ENCODE results near the gene LRRC43. TPM values are rescaled to one million over a fixed set of nuclear protein-coding genes. Genes with fewer than 3 reads are reported as not detected.

Gene LRRC43
- total RNA-seq, 1 experiment from 2014 or later, result not detected

DNA sequence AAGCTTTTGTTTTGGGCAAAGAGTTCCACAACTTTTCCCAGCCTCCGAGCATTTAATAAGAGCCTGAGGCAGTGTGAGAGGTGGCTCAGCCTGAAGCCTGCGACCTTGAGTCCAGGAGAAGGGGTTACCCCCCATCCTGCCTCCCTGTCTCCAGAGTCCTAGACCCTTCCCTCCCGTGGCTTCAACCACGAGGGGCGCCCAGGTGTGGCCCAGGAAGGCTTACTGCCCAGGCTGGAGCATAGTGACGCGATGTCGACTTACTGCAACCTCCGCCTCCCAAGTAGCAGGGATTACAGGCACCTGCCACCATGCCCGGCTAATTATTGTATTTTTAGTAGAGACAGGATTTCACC lies 641 bp downstream of the LRRC43 start:
- Histone ChIP-seq H3K36me3 (ENCODE audit: insufficient read depth, low read length) (no peaks in the 10 kb centered on the region), H3K9me3 (ENCODE audit: low read length) (no peaks in the 10 kb centered on the region), H3K9me2 (replicated peaks; ENCODE audit: insufficient read depth, low read length) (no peaks in the 10 kb centered on the region), H2AFZ (ENCODE audit: low read length) (no peak overlapping the region), H4K20me1 (ENCODE audit: insufficient read depth, low read depth, low read length) (no peaks in the 10 kb centered on the region), H3K4me2 (ENCODE audit: low read depth, low read length, poor library complexity, severe bottlenecking) (no peak overlapping the region), H3K27ac (ENCODE audit: low read length) (no peak overlapping the region), H3K4me1 (ENCODE audit: low read length) (no peaks in the 10 kb centered on the region), H3K79me2 (ENCODE audit: low read length) (no peaks in the 10 kb centered on the region), H3K9ac (ENCODE audit: low read length) (no peak overlapping the region), H3K4me3 (ENCODE audit: low read length) (no peak overlapping the region), H3K27me3 (ENCODE audit: low read length) (no peaks in the 10 kb centered on the region)
- no peak for DNase-seq

DNA sequence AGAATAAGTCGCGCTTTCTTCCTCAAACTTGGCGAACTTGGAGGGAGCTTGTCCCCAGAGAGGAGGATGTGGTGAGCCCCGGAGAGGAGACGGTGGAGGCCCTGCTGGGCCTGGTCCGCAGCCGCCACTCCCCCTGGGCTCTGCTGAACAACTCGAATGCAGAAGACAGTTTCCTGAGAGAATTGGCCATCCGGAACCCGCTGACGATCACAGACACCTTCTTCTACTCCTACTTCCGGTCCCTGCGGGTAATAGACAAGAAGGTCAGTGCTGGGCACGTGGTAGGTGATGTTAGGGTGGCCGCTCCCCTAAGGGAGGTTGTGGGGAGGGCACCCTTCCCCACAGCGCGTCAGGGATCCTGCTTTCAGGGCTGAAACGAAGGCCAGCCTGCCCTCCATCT lies 1.6 kb downstream of the LRRC43 start:
- Histone ChIP-seq H3K9me3 (ENCODE audit: low read length) (no peaks in the 10 kb centered on the region), H2AFZ (ENCODE audit: low read length) (no peak overlapping the region), H3K36me3 (ENCODE audit: insufficient read depth, low read length) (no peaks in the 10 kb centered on the region), H3K4me1 (ENCODE audit: low read length) (no peaks in the 10 kb centered on the region), H3K27ac (ENCODE audit: low read length) (no peak overlapping the region), H3K79me2 (ENCODE audit: low read length) (no peaks in the 10 kb centered on the region), H4K20me1 (ENCODE audit: insufficient read depth, low read depth, low read length) (no peaks in the 10 kb centered on the region), H3K4me3 (ENCODE audit: low read length) (no peak overlapping the region), H3K27me3 (ENCODE audit: low read length) (no peaks in the 10 kb centered on the region), H3K4me2 (ENCODE audit: low read depth, low read length, poor library complexity, severe bottlenecking) (no peak overlapping the region), H3K9me2 (replicated peaks; ENCODE audit: insufficient read depth, low read length) (no peaks in the 10 kb centered on the region), H3K9ac (ENCODE audit: low read length) (no peak overlapping the region)
- no peak for DNase-seq

DNA sequence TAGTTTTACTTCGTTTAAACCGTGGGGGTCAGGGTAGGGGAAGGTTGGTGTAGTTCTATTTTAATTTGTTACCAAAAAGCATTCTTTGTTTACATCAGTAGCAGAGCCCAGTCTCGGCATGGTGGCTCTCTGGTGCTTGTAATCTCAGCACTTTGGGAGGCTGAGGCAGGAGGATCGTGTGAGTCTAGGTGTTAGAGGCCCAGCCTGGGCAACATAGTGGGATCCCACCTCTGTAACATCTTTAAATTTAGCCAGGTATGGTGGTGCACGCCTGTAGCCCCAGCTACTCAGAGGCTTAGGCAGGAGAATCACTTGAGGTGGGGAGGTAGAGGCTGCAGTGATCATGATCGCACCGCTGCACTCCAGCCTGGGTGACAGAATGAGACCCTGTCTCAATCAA lies 2.2 kb downstream of the LRRC43 start:
- no peak overlapping the region for H2AFZ ChIP-seq (ENCODE audit: low read length)
- no peak for DNase-seq
- H3K4me2 ChIP-seq (ENCODE audit: low read depth, low read length, poor library complexity, severe bottlenecking), result no peak overlapping the region
- H3K36me3 ChIP-seq (ENCODE audit: insufficient read depth, low read length), result no peaks in the 10 kb centered on the region
- H3K79me2 ChIP-seq (ENCODE audit: low read length), result no peaks in the 10 kb centered on the region
- H3K4me3 ChIP-seq (ENCODE audit: low read length), result no peak overlapping the region
- H3K27me3 ChIP-seq (ENCODE audit: low read length), result no peaks in the 10 kb centered on the region
- no peaks in the 10 kb centered on the region for H3K9me3 ChIP-seq (ENCODE audit: low read length)
- no peak overlapping the region for H3K9ac ChIP-seq (ENCODE audit: low read length)
- H4K20me1 ChIP-seq (ENCODE audit: insufficient read depth, low read depth, low read length), result no peaks in the 10 kb centered on the region
- H3K9me2 ChIP-seq (replicated peaks; ENCODE audit: insufficient read depth, low read length), result no peaks in the 10 kb centered on the region
- H3K4me1 ChIP-seq (ENCODE audit: low read length), result no peaks in the 10 kb centered on the region
- no peak overlapping the region for H3K27ac ChIP-seq (ENCODE audit: low read length)

DNA sequence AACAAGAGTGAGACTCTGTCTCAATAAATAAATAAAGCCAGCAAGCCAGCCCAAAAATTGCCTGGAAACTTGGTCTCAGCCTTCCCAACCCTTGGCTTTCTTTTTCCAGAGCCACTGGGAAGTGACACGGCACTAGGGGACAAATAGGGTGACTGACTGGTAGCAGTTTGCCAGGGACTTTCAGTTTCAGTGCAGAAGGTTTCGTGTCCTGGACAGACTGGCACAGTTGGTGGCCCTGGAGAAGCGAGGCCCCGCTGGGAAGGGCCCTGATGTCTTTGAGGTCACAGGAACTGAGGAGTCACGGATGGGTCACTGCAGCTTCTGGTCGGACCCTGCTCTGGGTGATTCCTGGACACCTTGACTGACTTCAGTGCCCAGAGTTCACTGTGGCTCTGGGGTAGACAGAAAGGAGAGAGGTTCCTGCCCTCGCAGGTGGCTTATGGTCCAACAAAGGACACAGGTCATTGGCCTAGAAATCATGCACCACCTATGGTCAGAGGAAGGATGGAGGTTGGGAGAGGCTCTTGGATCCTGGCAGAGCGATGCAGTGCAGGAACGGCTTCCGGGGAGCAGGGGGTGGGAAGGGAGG lies 2.7 kb downstream of the LRRC43 start:
- no peak overlapping the region for H3K9ac ChIP-seq (ENCODE audit: low read length)
- DNase-seq, result no peak
- H3K4me2 ChIP-seq (ENCODE audit: low read depth, low read length, poor library complexity, severe bottlenecking), result no peak overlapping the region

DNA sequence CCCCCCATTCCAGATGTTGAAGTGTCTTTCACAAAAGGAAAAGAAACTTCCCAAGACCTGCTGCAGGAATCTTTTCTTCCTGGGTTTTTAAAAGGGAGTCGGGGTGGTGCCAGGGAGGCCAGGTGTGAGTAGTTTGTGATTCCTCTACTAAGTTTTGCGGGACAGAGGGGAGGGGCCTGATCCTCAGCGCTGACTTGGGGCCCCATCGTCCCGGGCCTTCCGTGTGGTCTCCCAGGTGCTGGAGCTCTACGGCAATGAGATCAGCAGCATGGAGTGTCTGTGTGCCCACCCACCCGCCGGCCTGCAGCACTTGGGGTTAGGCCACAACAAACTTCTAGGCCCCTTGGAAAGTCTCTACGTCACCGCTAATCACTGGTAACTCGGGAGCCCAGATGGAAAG lies 4.5 kb downstream of the LRRC43 start:
- Histone ChIP-seq H3K4me3 (ENCODE audit: low read length) (no peak overlapping the region), H3K9me3 (ENCODE audit: low read length) (no peaks in the 10 kb centered on the region), H3K4me1 (ENCODE audit: low read length) (no peaks in the 10 kb centered on the region), H3K27ac (ENCODE audit: low read length) (no peak overlapping the region), H3K4me2 (ENCODE audit: low read depth, low read length, poor library complexity, severe bottlenecking) (no peak overlapping the region), H3K9ac (ENCODE audit: low read length) (no peak overlapping the region), H4K20me1 (ENCODE audit: insufficient read depth, low read depth, low read length) (no peaks in the 10 kb centered on the region), H3K9me2 (replicated peaks; ENCODE audit: insufficient read depth, low read length) (no peaks in the 10 kb centered on the region), H3K36me3 (ENCODE audit: insufficient read depth, low read length) (no peaks in the 10 kb centered on the region), H3K27me3 (ENCODE audit: low read length) (no peaks in the 10 kb centered on the region), H2AFZ (ENCODE audit: low read length) (no peak overlapping the region), H3K79me2 (ENCODE audit: low read length) (no peaks in the 10 kb centered on the region)
- no peak for DNase-seq

More for the DNA sequence above, 2.7 kb downstream of the LRRC43 start:
- H3K4me1 ChIP-seq (ENCODE audit: low read length), result no peaks in the 10 kb centered on the region
- H3K79me2 ChIP-seq (ENCODE audit: low read length), result no peaks in the 10 kb centered on the region
- H4K20me1 ChIP-seq (ENCODE audit: insufficient read depth, low read depth, low read length), result no peaks in the 10 kb centered on the region
- H3K4me3 ChIP-seq (ENCODE audit: low read length), result no peak overlapping the region
- no peaks in the 10 kb centered on the region for H3K9me3 ChIP-seq (ENCODE audit: low read length)
- H2AFZ ChIP-seq (ENCODE audit: low read length), result no peak overlapping the region
- H3K27me3 ChIP-seq (ENCODE audit: low read length), result no peaks in the 10 kb centered on the region
- no peaks in the 10 kb centered on the region for H3K36me3 ChIP-seq (ENCODE audit: insufficient read depth, low read length)
- no peak overlapping the region for H3K27ac ChIP-seq (ENCODE audit: low read length)
- no peaks in the 10 kb centered on the region for H3K9me2 ChIP-seq (replicated peaks; ENCODE audit: insufficient read depth, low read length)

DNA sequence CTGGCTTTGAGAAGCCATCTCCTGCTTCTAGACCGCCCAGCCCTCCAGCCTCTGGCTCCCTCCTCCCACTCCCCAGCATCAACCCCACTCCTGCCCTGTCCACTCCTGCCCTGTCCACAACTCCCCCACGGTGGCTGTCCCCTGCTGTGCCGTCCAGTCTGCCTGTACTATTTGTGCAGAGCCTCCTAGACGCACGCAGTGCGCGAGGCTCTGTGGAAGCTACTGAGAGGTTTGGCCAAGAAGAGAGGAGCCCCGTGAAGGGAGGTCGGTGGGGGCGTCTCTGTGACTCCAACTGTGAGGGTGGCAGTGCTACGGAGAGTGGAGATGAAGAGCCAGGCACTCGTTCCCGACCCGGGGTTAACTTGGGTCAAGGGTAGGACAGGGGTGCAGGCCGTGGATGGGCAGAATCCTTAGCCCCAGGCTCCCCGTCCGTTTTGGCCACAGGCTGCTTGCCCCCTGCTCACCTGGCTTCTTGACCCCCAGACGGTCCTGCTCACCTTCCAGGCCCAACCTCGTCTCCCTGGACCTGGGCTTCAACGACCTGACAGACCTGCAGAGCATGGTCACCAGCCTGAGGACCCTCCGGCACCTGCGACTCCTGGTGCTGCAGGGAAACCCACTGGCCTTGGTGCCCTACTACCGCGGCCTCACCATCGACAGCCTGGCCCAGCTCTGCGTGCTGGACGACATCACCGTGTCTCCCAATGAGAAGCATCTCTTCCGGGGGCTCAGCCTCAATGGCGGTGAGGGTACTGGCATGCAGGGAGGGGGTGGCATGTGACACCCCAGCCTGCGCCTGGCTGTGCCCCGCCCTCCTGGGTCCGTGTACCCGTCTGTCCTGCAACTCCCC lies 6.9 kb downstream of the LRRC43 start:
- Histone ChIP-seq H3K9me3 (ENCODE audit: low read length) (no peaks in the 10 kb centered on the region; the same call in 1 of the 2 replicates), H3K79me2 (ENCODE audit: low read length) (no peaks in the 10 kb centered on the region), H3K9ac (ENCODE audit: low read length) (no peak overlapping the region), H2AFZ (ENCODE audit: low read length) (no peak overlapping the region), H3K27me3 (ENCODE audit: low read length) (no peaks in the 10 kb centered on the region), H3K4me2 (ENCODE audit: low read depth, low read length, poor library complexity, severe bottlenecking) (no peak overlapping the region), H3K4me1 (ENCODE audit: low read length) (no peaks in the 10 kb centered on the region), H3K27ac (ENCODE audit: low read length) (no peak overlapping the region), H3K4me3 (ENCODE audit: low read length) (no peak overlapping the region), H4K20me1 (ENCODE audit: insufficient read depth, low read depth, low read length) (no peaks in the 10 kb centered on the region), H3K36me3 (ENCODE audit: insufficient read depth, low read length) (no peaks in the 10 kb centered on the region), H3K9me2 (replicated peaks; ENCODE audit: insufficient read depth, low read length) (no peaks in the 10 kb centered on the region)
- DNase-seq, result no peak

DNA sequence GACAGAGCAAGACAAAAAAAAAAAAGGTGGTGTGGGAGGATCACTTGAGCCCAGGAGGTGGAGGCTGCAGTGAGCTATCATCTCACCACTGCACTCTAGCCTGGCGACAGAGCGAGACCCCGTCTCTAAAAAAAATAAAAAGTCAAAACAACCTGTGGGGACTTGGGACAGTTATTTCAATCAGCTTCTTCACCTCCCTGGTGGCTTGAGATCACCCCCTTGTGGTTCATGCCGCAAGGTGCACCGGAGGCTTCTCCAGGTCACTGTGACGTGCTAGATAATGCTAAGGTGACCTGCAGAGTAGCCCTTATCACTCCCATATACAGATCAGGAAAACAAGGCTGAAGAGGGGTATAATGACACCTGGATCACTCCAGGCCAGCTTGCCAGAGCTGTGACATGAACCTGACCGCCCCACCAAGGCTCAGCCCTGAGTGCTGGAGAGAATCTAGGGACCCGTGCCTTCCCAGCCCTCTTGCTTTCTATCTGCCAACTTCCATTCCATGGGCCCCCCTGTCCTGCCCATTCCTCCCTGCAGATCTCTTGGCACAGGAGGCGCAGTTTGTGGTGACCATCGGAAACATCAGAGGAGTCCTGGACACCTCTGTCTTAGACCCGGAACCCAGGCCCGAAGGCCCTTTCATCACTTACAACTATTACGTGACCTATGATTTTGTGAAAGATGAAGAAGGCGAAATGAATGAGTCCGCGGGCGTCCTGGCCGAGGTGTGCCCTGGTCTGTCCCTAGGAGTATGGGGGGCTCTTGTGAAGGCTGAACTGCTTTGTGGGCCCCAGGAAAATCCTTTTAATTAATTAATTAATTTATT lies 8.1 kb downstream of the LRRC43 start:
- Histone ChIP-seq H4K20me1 (ENCODE audit: insufficient read depth, low read depth, low read length) (no peaks in the 10 kb centered on the region), H3K79me2 (ENCODE audit: low read length) (no peaks in the 10 kb centered on the region), H2AFZ (ENCODE audit: low read length) (no peak overlapping the region), H3K27ac (ENCODE audit: low read length) (no peak overlapping the region), H3K36me3 (ENCODE audit: insufficient read depth, low read length) (no peaks in the 10 kb centered on the region), H3K9me3 (ENCODE audit: low read length) (no peaks in the 10 kb centered on the region; the same call in 1 of the 2 replicates), H3K27me3 (ENCODE audit: low read length) (no peaks in the 10 kb centered on the region), H3K4me2 (ENCODE audit: low read depth, low read length, poor library complexity, severe bottlenecking) (no peak overlapping the region), H3K4me1 (ENCODE audit: low read length) (no peaks in the 10 kb centered on the region), H3K9ac (ENCODE audit: low read length) (no peak overlapping the region), H3K4me3 (ENCODE audit: low read length) (no peak overlapping the region), H3K9me2 (replicated peaks; ENCODE audit: insufficient read depth, low read length) (no peaks in the 10 kb centered on the region)
- peak; percentile 91 for DNase-seq

DNA sequence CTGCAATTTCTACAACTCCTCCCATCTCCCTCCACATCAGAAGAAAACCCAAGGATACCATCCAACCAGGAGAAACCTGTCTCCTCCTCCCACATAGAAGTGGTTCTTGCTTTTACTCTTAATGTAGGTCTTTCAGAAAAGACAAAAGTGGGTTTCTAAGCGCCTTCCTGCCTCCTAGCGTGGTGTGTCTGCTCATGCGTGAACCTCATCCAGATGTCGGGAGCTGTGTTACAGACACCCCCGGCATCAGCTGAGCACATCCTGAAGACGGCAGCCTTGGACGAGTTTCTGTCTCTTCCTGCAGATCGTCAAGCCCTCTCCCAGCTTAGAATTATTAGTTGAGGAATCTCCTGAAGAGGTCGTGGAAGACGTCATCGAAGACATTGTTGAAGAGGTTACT lies 9.5 kb downstream of the LRRC43 start:
- H3K9ac ChIP-seq (ENCODE audit: low read length), result no peak overlapping the region
- no peak overlapping the region for H3K27ac ChIP-seq (ENCODE audit: low read length)
- H3K4me2 ChIP-seq (ENCODE audit: low read depth, low read length, poor library complexity, severe bottlenecking), result no peak overlapping the region
- H4K20me1 ChIP-seq (ENCODE audit: insufficient read depth, low read depth, low read length), result no peaks in the 10 kb centered on the region
- H3K36me3 ChIP-seq (ENCODE audit: insufficient read depth, low read length), result no peaks in the 10 kb centered on the region
- no peaks in the 10 kb centered on the region for H3K79me2 ChIP-seq (ENCODE audit: low read length)
- H2AFZ ChIP-seq (ENCODE audit: low read length), result no peak overlapping the region
- H3K9me3 ChIP-seq (ENCODE audit: low read length), result no peaks in the 10 kb centered on the region; the same call in 1 of the 2 replicates
- no peaks in the 10 kb centered on the region for H3K9me2 ChIP-seq (replicated peaks; ENCODE audit: insufficient read depth, low read length)
- no peak overlapping the region for H3K4me3 ChIP-seq (ENCODE audit: low read length)
- no peak for DNase-seq
- peaks cover 11% of the 10 kb centered on the region for H3K4me1 ChIP-seq (ENCODE audit: low read length)
- H3K27me3 ChIP-seq (ENCODE audit: low read length), result no peaks in the 10 kb centered on the region
